ENCODE data around the gene PTPRK. TPM values are rescaled to one million over a fixed set of nuclear protein-coding genes. Genes with fewer than 3 reads are reported as not detected.
"Not testable (repeated sequence)": the region's sequence is repeated elsewhere in the genome, so short reads cannot be mapped to it uniquely, and the experiment has no call there.

Gene PTPRK
- total RNA-seq, 2 donors from 2014 or later: 3.2 to 5.1 TPM

- DNase-seq (ENCODE audit: low spot score in 2 of 2) (no peak), ATAC-seq (peak; percentile 11 to 43)
- no peak overlapping the region for H3K27ac Mint-ChIP-seq
- H3K36me3 Mint-ChIP-seq: peaks cover 7 to 52% of the 10 kb centered on the region in 2 donors
- peaks cover 13 to 17% of the 10 kb centered on the region in 2 donors for H3K9me3 Mint-ChIP-seq
Measured at GRCh38 chr6:127946388-127946787, 574.0 kb downstream of the PTPRK start.

GRCh38 chr6:127945434-127946097, 574.8 kb downstream of the PTPRK start:
- H3K9me3 Mint-ChIP-seq: peaks cover 13 to 17% of the 10 kb centered on the region in 2 donors
- H3K27ac Mint-ChIP-seq: no peak overlapping the region
- no peak for ATAC-seq
- no peak for DNase-seq (ENCODE audit: low spot score in 2 of 2)
- peaks cover 7 to 47% of the 10 kb centered on the region in 2 donors for H3K36me3 Mint-ChIP-seq

- Mint-ChIP-seq H3K9me3 (peaks cover 6 to 12% of the 10 kb centered on the region in 2 donors), H3K36me3 (peaks cover 7 to 17% of the 10 kb centered on the region in 2 donors), H3K27ac (no peak overlapping the region)
- DNase-seq (ENCODE audit: low spot score in 2 of 2) (no peak), ATAC-seq (no peak)
Measured at GRCh38 chr6:127941228-127941627, 579.2 kb downstream of the PTPRK start.

GRCh38 chr6:127939442-127940066, 580.8 kb downstream of the PTPRK start:
- no peaks in the 10 kb centered on the region for H3K9me3 Mint-ChIP-seq
- DNase-seq (ENCODE audit: low spot score in 2 of 2) (no peak), ATAC-seq (no peak)
- H3K27ac Mint-ChIP-seq: peak overlapping the region in 1 of 2 donors; percentile 48
- peaks cover 4 to 5% of the 10 kb centered on the region in 2 donors for H3K36me3 Mint-ChIP-seq

- ATAC-seq (peak in 1 of 2 donors; percentile 25), DNase-seq (ENCODE audit: low spot score in 2 of 2) (no peak)
- H3K36me3 Mint-ChIP-seq: peaks cover 4 to 9% of the 10 kb centered on the region in 2 donors
- peaks cover 0 to 2% of the 10 kb centered on the region in 2 donors for H3K9me3 Mint-ChIP-seq
- H3K27ac Mint-ChIP-seq: peak overlapping the region; percentile 66 to 93
Measured at GRCh38 chr6:127938701-127939100, 581.7 kb downstream of the PTPRK start.

- no peak for ATAC-seq
- DNase-seq (ENCODE audit: low spot score in 2 of 2): no peak
- Mint-ChIP-seq H3K36me3 (peaks cover 10 to 19% of the 10 kb centered on the region in 2 donors), H3K9me3 (peaks cover 6 to 11% of the 10 kb centered on the region in 2 donors), H3K27ac (peak overlapping the region in 1 of 2 donors; percentile 66)
Measured at GRCh38 chr6:127937747-127938146, 582.7 kb downstream of the PTPRK start.

GRCh38 chr6:127937102-127937501, 583.3 kb downstream of the PTPRK start:
- peaks cover 14 to 23% of the 10 kb centered on the region in 2 donors for H3K36me3 Mint-ChIP-seq
- peak overlapping the region in 1 of 2 donors; percentile 3 for H3K27ac Mint-ChIP-seq
- peaks cover 10 to 14% of the 10 kb centered on the region in 2 donors for H3K9me3 Mint-ChIP-seq
- DNase-seq (ENCODE audit: low spot score in 2 of 2) (no peak), ATAC-seq (no peak)

- Mint-ChIP-seq H3K9me3 (peaks cover 10 to 14% of the 10 kb centered on the region in 2 donors), H3K27ac (peak overlapping the region; percentile 79 to 88), H3K36me3 (peaks cover 14 to 23% of the 10 kb centered on the region in 2 donors)
- ATAC-seq (no peak), DNase-seq (ENCODE audit: low spot score in 2 of 2) (no peak)
Measured at GRCh38 chr6:127934956-127935355, 585.4 kb downstream of the PTPRK start.

GRCh38 chr6:127933852-127934840, 586.3 kb downstream of the PTPRK start:
- H3K27ac Mint-ChIP-seq: peak overlapping the region; percentile 3 to 88
- H3K36me3 Mint-ChIP-seq: peaks cover 15 to 28% of the 10 kb centered on the region in 2 donors
- H3K9me3 Mint-ChIP-seq: peaks cover 10 to 14% of the 10 kb centered on the region in 2 donors
- ATAC-seq (peak; percentile 88 to 93), DNase-seq (ENCODE audit: low spot score in 2 of 2) (peak in 1 of 2 donors; percentile 32)

- H3K36me3 Mint-ChIP-seq: peaks cover 23 to 31% of the 10 kb centered on the region in 2 donors
- H3K9me3 Mint-ChIP-seq: peaks cover 16 to 20% of the 10 kb centered on the region in 2 donors
- ATAC-seq: peak in 1 of 2 donors; percentile 64
- H3K27ac Mint-ChIP-seq: peak overlapping the region; percentile 6 to 50
- no peak for DNase-seq (ENCODE audit: low spot score in 2 of 2)
Measured at GRCh38 chr6:127933137-127933536, 587.3 kb downstream of the PTPRK start.

GRCh38 chr6:127932708-127933107, 587.7 kb downstream of the PTPRK start:
- peaks cover 21 to 35% of the 10 kb centered on the region in 2 donors for H3K36me3 Mint-ChIP-seq
- DNase-seq (ENCODE audit: low spot score in 2 of 2): no peak

GRCh38 chr6:127926441-127926840, 594.0 kb downstream of the PTPRK start:
- not testable (repeated sequence) for ATAC-seq; DNase-seq (ENCODE audit: low spot score in 2 of 2); H3K27ac Mint-ChIP-seq
- peaks cover 19 to 31% of the 10 kb centered on the region in 2 donors for H3K9me3 Mint-ChIP-seq
- H3K36me3 Mint-ChIP-seq: peaks cover 25 to 55% of the 10 kb centered on the region in 2 donors

More at GRCh38 chr6:127932708-127933107, 587.7 kb downstream of the PTPRK start:
- peaks cover 16 to 21% of the 10 kb centered on the region in 2 donors for H3K9me3 Mint-ChIP-seq
- H3K27ac Mint-ChIP-seq: peak overlapping the region; percentile 6 to 50
- no peak for ATAC-seq

GRCh38 chr6:127924440-127924839, 596.0 kb downstream of the PTPRK start:
- peak; percentile 92 to 94 for ATAC-seq
- peaks cover 25 to 52% of the 10 kb centered on the region in 2 donors for H3K36me3 Mint-ChIP-seq
- H3K9me3 Mint-ChIP-seq: peaks cover 19 to 31% of the 10 kb centered on the region in 2 donors
- DNase-seq (ENCODE audit: low spot score in 2 of 2): no peak
- peak overlapping the region; percentile 5 to 67 for H3K27ac Mint-ChIP-seq

GRCh38 chr6:127924031-127924430, 596.4 kb downstream of the PTPRK start:
- peak overlapping the region in 1 of 2 donors; percentile 67 for H3K27ac Mint-ChIP-seq
- peaks cover 19 to 30% of the 10 kb centered on the region in 2 donors for H3K9me3 Mint-ChIP-seq
- DNase-seq (ENCODE audit: low spot score in 2 of 2) (no peak), ATAC-seq (peak; percentile 47 to 62)
- peaks cover 23 to 48% of the 10 kb centered on the region in 2 donors for H3K36me3 Mint-ChIP-seq

GRCh38 chr6:127923135-127923534, 597.3 kb downstream of the PTPRK start:
- ATAC-seq (no peak), DNase-seq (ENCODE audit: low spot score in 2 of 2) (no peak)
- Mint-ChIP-seq H3K36me3 (peaks cover 15 to 42% of the 10 kb centered on the region in 2 donors), H3K27ac (peak overlapping the region in 1 of 2 donors; percentile 18), H3K9me3 (peaks cover 13 to 25% of the 10 kb centered on the region in 2 donors)

GRCh38 chr6:127921982-127922381, 598.4 kb downstream of the PTPRK start:
- peaks cover 6 to 16% of the 10 kb centered on the region in 2 donors for H3K9me3 Mint-ChIP-seq
- ATAC-seq (no peak), DNase-seq (ENCODE audit: low spot score in 2 of 2) (no peak)
- peaks cover 6 to 30% of the 10 kb centered on the region in 2 donors for H3K36me3 Mint-ChIP-seq
- peak overlapping the region in 1 of 2 donors; percentile 13 for H3K27ac Mint-ChIP-seq

Data from activated naive CD4-positive, alpha-beta T cell treated with anti-CD3 and anti-CD28 coated beads, Interleukin-2, amount 50 U/mL, for 72 hours (primary cell).